GM12864 (cell line): ENCODE results near the gene SYK.

ENCODE experiments used
- DNase-seq: peaks from one replicate; pipeline ENCODE4 v3.0.0-alpha.2; 2011; ENCODE audit warnings: low read depth
- H3K4me3 ChIP-seq: 2 replicates; pipeline ENCODE4 v1.5.1; 2011; ENCODE audit warnings: mild to moderate bottlenecking, low read depth, low read length, control low read depth
- CTCF ChIP-seq: IDR thresholded peaks from 2 replicates; pipeline ENCODE4 v1.5.1; 2011; ENCODE audit warnings: low read depth, mild to moderate bottlenecking, moderate library complexity, low read length, control low read depth, inconsistent platforms; ENCODE audit errors: missing control alignments

Gene SYK

GRCh38 chr9:90857855-90858254 lies 56.2 kb downstream of the SYK start:
- no peak for TF ChIP-seq CTCF
- DNase-seq, result no peak
- no peak overlapping the region for H3K4me3 ChIP-seq

GRCh38 chr9:90858457-90858901 lies 56.9 kb downstream of the SYK start:
- TF ChIP-seq CTCF, result no peak
- no peak for DNase-seq
- no peak overlapping the region for H3K4me3 ChIP-seq

- H3K4me3 ChIP-seq, result no peak overlapping the region
- TF ChIP-seq CTCF, result no peak
- DNase-seq, result no peak
These were observed 58.8 kb downstream of the SYK start for GRCh38 chr9:90860382-90860781.

GRCh38 chr9:90860826-90861225 lies 59.2 kb downstream of the SYK start:
- H3K4me3 ChIP-seq, result no peak overlapping the region
- TF ChIP-seq CTCF, result no peak
- no peak for DNase-seq

GRCh38 chr9:90861380-90861779 lies 59.8 kb downstream of the SYK start:
- TF ChIP-seq CTCF, result no peak
- H3K4me3 ChIP-seq, result no peak overlapping the region
- no peak for DNase-seq

- DNase-seq, result no peak
- TF ChIP-seq CTCF, result no peak
- H3K4me3 ChIP-seq, result no peak overlapping the region
These were observed 60.5 kb downstream of the SYK start for GRCh38 chr9:90861826-90862740.

GRCh38 chr9:90864779-90865178 lies 63.2 kb downstream of the SYK start:
- no peak for TF ChIP-seq CTCF
- no peak for DNase-seq
- no peak overlapping the region for H3K4me3 ChIP-seq
